ENCODE results near the gene GRM1.

The GRM1 gene

DNA sequence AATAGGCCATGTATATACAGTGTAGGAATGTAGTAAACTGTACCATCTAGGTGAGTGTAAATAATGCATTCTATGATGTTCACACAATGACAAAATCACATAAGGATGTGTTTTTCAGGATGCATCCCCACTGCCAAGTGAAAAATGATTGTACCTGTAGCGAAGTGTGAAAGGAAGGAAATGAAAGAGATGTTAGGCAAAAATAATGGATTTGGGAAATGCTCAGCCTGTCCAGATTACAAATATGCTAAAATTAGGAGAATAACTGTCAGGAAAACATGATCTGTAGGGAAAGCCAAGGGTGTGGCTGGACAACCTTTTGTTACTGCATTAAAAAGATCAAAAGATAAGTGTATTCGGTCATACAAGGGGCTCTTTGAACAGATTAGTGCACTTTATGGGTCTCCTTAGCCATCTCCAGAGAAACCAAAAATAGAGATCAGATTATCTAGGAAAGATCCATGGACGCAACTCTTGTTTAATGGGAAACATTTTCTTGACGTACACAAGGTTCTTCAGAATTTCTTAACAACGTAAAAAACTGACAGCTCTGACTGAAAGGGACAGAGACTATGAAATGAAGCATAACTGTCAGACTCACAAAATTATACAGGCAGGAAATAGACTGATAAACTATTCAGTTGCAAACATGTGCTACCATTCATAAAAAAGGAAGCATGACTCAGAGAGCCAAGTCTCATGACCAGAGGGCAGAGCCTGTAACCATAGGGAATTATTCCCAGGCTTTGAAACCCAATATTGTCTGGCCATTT lies 261.1 kb downstream of the GRM1 start:
- DNase-seq (ENCODE audit: low spot score), result no peak
- in situ Hi-C loops (cut with MboI; ENCODE audit: low pct_unique_long_range_greater_than_20kb, low sequenced_read_pairs, unreplicated experiment), result no loop called here
- TF ChIP-seq, protein P1, sequence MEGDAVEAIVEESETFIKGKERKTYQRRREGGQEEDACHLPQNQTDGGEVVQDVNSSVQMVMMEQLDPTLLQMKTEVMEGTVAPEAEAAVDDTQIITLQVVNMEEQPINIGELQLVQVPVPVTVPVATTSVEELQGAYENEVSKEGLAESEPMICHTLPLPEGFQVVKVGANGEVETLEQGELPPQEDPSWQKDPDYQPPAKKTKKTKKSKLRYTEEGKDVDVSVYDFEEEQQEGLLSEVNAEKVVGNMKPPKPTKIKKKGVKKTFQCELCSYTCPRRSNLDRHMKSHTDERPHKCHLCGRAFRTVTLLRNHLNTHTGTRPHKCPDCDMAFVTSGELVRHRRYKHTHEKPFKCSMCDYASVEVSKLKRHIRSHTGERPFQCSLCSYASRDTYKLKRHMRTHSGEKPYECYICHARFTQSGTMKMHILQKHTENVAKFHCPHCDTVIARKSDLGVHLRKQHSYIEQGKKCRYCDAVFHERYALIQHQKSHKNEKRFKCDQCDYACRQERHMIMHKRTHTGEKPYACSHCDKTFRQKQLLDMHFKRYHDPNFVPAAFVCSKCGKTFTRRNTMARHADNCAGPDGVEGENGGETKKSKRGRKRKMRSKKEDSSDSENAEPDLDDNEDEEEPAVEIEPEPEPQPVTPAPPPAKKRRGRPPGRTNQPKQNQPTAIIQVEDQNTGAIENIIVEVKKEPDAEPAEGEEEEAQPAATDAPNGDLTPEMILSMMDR (IDR thresholded peaks at IDR 0.05; ENCODE audit: extremely low read depth, insufficient read depth, missing control alignments), result no peak

DNA sequence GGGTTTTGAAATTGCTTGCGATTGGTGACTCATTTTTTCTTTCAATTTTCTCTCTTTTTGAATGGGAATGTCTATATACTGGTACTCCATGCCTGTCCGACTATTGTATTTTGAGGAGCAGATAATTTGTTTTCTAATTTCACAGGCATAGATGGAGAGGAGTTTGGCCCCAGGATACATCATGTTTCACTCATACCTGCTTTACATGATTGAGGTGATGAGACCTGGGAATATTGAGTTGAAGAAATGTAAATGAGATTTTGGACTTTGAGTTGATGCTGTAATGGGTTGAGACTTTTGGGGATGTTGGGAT lies 261.7 kb downstream of the GRM1 start:
- TF ChIP-seq, protein P1 (IDR thresholded peaks at IDR 0.05; ENCODE audit: extremely low read depth, insufficient read depth, missing control alignments), result no peak
- DNase-seq (ENCODE audit: low spot score), result no peak
- in situ Hi-C loops (cut with MboI; ENCODE audit: low pct_unique_long_range_greater_than_20kb, low sequenced_read_pairs, unreplicated experiment), result no loop called here

DNA sequence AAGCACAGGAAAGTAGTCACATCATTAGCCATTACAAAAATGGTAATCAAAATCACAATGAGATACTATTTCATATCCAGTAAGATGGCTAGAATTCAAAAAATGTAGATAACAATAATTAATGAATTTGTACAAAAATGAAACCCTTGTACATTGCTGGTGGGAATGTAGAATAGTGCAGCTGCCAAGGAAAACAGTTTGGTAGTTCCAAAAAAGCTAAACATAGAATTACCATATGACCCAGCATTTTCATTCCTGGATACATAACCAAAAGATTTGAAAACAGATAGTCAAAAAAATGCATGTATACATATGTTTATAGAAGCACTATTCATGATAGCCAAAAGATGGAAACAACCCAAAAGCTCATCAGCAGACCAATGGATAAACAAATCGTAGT lies 263.6 kb downstream of the GRM1 start:
- in situ Hi-C loops (cut with MboI; ENCODE audit: low pct_unique_long_range_greater_than_20kb, low sequenced_read_pairs, unreplicated experiment), result no loop called here
- TF ChIP-seq, protein P1 (IDR thresholded peaks at IDR 0.05; ENCODE audit: extremely low read depth, insufficient read depth, missing control alignments), result no peak
- DNase-seq (ENCODE audit: low spot score), result no peak

DNA sequence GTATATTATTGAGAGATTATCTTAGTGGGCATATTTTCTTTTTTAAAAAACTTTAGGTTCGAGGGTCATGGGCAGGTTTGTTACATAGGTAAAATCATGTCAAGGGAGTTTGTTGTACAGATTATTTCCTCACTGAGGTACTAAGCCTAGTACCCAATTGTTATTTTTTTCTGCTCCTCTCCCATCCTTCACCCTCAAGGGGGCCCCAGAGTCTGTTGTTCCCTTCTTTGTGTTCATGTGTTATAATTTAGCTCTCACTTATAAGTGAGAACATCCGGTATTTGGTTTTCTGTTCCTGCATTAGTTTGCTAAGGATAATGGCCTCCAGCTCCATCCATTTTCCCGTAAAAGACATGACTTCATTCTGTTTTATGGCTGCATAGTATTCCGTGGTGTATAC lies 266.8 kb downstream of the GRM1 start:
- TF ChIP-seq, protein P1 (IDR thresholded peaks at IDR 0.05; ENCODE audit: extremely low read depth, insufficient read depth, missing control alignments), result no peak
- in situ Hi-C loops (cut with MboI; ENCODE audit: low pct_unique_long_range_greater_than_20kb, low sequenced_read_pairs, unreplicated experiment), result no loop called here
- DNase-seq (ENCODE audit: low spot score), result no peak

DNA sequence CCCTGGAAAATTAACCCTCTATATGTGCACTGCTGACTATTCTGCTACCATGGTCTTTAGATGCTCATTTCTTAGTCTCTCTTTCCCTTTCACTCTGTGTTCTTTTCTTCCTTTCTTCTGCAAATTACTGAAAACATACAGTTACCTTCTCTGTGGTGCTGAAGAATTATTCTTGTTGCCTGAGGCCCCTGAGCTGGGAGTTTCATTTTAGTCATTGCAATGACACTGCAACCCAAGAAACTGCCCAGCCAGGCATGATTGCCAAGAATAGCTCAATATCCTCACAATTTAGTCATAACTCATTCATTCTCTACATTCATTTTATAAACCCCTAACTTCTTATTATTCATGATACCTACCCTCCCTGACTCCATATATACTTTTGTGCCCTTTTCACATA lies 269.0 kb downstream of the GRM1 start:
- TF ChIP-seq, protein P1 (IDR thresholded peaks at IDR 0.05; ENCODE audit: extremely low read depth, insufficient read depth, missing control alignments), result no peak
- DNase-seq (ENCODE audit: low spot score), result no peak
- in situ Hi-C loops (cut with MboI; ENCODE audit: low pct_unique_long_range_greater_than_20kb, low sequenced_read_pairs, unreplicated experiment), result no loop called here

DNA sequence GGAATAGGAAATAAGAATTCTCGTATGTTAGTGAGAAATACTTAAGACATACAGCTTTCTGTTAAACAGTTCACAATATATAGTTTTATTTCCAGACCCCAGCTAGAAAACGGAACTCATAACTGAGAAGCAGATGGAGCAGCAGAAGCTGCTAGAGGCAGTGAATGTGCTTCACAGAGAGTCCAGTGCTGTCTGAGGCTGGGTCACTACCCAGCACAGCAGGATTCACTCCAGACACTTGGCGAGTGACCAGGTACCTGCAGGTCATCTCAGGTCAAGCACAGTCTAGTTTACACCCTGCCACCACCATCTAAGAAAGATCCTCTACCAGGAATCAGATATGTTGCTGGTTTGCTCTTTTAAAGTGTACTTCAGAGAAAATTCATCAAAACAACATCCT lies 271.7 kb downstream of the GRM1 start:
- DNase-seq (ENCODE audit: low spot score), result no peak
- TF ChIP-seq, protein P1 (IDR thresholded peaks at IDR 0.05; ENCODE audit: extremely low read depth, insufficient read depth, missing control alignments), result no peak
- in situ Hi-C loops (cut with MboI; ENCODE audit: low pct_unique_long_range_greater_than_20kb, low sequenced_read_pairs, unreplicated experiment), result no loop called here
